IPS-18a (cell line): Measurements from ENCODE around the gene ANP32D.
"Not testable (repeated sequence)": the region's sequence is repeated elsewhere in the genome, so short reads cannot be mapped to it uniquely, and the experiment has no call there.

Source experiments
- H3K27ac ChIP-seq: one replicate; pipeline ENCODE4 v1.5.1; 2013; ENCODE audit warnings: low read length
- H3K27me3 ChIP-seq: one replicate; pipeline ENCODE4 v1.6.1; 2013; ENCODE audit warnings: mild to moderate bottlenecking, low read length; ENCODE audit not compliant: control insufficient read depth, insufficient read depth
- H3K36me3 ChIP-seq: one replicate; pipeline ENCODE4 v1.6.1; 2013; ENCODE audit warnings: low read depth, low read length; ENCODE audit not compliant: control insufficient read depth
- H3K4me1 ChIP-seq: one replicate; pipeline ENCODE4 v1.6.1; 2013; ENCODE audit warnings: low read depth, low read length; ENCODE audit not compliant: control insufficient read depth
- H3K4me3 ChIP-seq: one replicate; pipeline ENCODE4 v1.5.1; 2013; ENCODE audit warnings: low read length
- H3K9ac ChIP-seq: one replicate; pipeline ENCODE4 v1.6.1; 2013; ENCODE audit warnings: mild to moderate bottlenecking, low read length, moderate library complexity
- H3K9me3 ChIP-seq: one replicate; pipeline ENCODE4 v1.6.1; 2013; ENCODE audit warnings: low read depth, low read length; ENCODE audit not compliant: control insufficient read depth

Gene ANP32D

DNA sequence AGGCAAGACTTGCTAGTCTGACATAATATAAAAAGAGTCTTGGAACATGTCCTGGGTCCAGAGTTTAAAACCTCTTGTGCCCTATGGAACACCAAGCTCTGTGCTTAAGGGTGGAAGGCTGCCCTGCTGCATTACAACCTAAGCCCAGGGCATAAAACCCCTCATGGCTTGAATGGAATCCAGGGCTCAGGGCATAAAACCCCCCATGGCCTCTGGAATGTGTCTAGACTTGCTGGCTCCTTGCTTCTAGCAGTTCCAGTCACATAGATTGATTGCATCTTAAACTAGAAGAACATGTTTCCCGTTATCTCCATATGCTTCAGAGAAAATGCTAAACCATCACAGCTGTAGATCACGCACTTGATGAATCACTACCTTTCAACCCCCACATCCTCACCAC is 34.5 kb downstream of the ANP32D start:
- H3K36me3 ChIP-seq, H3K4me3 ChIP-seq, H3K27ac ChIP-seq, H3K27me3 ChIP-seq, H3K9me3 ChIP-seq, H3K9ac ChIP-seq, H3K4me1 ChIP-seq: not testable (repeated sequence)

DNA sequence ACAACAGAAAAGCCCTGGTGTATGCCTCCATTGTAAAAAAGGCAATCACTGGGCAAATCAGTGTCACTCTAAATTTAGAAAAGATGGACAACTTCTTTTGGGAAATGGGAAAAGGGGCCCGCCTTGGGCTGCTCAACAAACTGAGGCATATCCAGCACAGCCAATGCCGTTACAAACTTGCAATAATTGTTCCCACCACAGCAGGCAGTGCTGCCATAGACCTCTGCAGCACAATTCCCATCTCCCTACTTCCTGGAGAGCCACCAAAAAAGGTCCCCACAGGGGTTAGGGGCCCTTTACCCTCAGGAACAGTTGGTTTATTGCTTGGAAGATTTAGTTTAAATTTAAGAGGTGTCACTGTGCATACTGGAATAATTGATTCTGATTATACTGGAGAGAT is 36.6 kb downstream of the ANP32D start:
- H3K4me3 ChIP-seq, result no peak overlapping the region
- no peaks in the 10 kb centered on the region for H3K36me3 ChIP-seq
- no peak overlapping the region for H3K9ac ChIP-seq
- no peaks in the 10 kb centered on the region for H3K4me1 ChIP-seq
- no peak overlapping the region for H3K27ac ChIP-seq
- no peaks in the 10 kb centered on the region for H3K9me3 ChIP-seq
- no peaks in the 10 kb centered on the region for H3K27me3 ChIP-seq

DNA sequence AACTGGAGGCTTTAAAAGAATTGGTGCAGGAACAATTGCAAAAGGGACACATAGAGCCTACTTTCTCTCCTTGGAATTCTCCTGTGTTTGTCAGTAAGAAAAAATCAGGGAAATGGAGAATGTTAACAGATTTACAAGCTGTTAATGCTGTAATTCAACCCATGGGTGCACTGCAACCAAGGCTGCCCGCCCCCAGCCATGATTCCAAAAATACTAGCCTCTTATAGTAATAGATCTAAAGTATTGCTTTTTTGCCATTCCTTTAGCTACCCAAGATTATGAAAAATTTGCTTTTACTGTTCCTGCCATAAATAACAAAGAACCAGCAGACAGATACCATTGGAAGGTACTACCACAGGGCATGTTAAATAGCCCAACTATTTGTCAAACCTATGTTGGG is 37.8 kb downstream of the ANP32D start:
- Histone ChIP-seq H3K4me1 (no peaks in the 10 kb centered on the region), H3K4me3 (no peak overlapping the region), H3K27me3 (no peaks in the 10 kb centered on the region), H3K9me3 (no peaks in the 10 kb centered on the region), H3K27ac (no peak overlapping the region), H3K36me3 (no peaks in the 10 kb centered on the region), H3K9ac (no peak overlapping the region)

DNA sequence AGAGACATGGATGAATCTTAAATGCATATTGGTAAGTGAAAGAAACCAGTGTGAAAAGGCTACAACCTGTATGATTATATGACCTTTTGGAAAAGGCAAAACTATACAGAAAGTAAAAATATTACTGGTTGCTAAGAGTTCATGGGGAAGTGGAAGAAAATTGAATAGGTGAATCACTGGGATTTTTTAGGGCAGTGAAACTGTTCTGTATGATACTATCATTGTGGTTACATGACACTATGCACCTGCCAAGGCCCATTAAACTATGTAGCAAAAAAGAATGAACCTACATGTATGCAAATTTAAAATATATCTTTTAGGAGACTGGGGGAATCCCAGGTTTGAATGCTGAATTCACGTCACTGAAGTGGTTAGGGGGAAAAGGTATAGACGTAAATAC is 40.5 kb downstream of the ANP32D start:
- no peak overlapping the region for H3K27ac ChIP-seq
- no peaks in the 10 kb centered on the region for H3K9me3 ChIP-seq
- H3K4me1 ChIP-seq, result no peaks in the 10 kb centered on the region
- H3K4me3 ChIP-seq, result no peak overlapping the region
- H3K9ac ChIP-seq, result no peak overlapping the region
- no peaks in the 10 kb centered on the region for H3K27me3 ChIP-seq
- H3K36me3 ChIP-seq, result no peaks in the 10 kb centered on the region

DNA sequence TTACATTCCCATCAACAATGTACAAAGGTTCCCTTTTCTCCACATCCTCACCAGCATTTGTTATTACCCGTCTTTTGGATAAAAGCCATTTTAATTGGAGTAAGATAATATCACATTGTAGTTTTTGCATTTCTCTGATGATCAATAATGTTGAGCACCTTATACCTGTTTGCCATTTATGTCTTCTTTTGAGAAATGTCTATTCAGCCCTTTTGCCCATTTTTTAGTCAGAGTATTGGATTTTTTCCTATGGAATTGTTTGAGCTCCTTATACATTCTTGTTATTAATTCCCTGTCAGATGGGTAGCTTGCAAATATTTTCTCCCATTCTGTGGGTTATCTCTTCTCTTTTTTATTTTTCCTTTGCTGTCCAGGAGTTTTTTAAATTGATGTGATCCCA is 42.4 kb downstream of the ANP32D start:
- H3K4me3 ChIP-seq, result no peak overlapping the region
- no peaks in the 10 kb centered on the region for H3K36me3 ChIP-seq
- H3K9ac ChIP-seq, result no peak overlapping the region
- no peaks in the 10 kb centered on the region for H3K4me1 ChIP-seq
- no peaks in the 10 kb centered on the region for H3K9me3 ChIP-seq
- no peaks in the 10 kb centered on the region for H3K27me3 ChIP-seq
- H3K27ac ChIP-seq, result no peak overlapping the region

DNA sequence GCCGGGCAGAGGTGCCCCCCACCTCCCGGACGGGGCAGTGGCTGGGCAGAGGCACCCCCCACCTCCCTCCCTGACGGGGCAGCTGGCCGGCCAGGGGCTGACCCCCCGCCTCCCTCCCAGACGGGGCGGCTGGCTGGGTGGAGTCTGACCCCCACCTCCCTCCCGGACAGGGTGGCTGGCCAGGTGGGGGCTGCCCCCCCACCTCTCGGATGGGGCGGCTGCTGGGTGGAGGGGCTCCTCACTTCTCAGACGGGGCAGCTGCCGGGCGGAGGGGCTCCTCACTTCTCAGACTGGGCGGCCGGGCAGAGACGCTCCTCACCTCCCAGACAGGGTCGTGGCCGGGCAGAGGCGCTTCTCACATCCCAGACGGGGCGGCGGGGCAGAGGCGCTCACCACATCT is 48.0 kb downstream of the ANP32D start:
- not testable (repeated sequence) for H3K4me3 ChIP-seq, H3K9ac ChIP-seq, H3K36me3 ChIP-seq, H3K4me1 ChIP-seq, H3K27me3 ChIP-seq, H3K27ac ChIP-seq, H3K9me3 ChIP-seq
